HEK293T (cell line): ENCODE results near the gene ITSN1.

Source experiments
- CTCF ChIA-PET: fragments of 350-600 bp; formaldehyde crosslinking; extraction: SDS; loops from one replicate; lab custom pipeline; 2021; ENCODE audit warnings: antibody characterized with exemption, inconsistent platforms; lab: Yijun Ruan, JAX
- POLR2A ChIA-PET: fragments of 350-600 bp; formaldehyde crosslinking; extraction: SDS; loops from one replicate; lab custom pipeline; 2020; ENCODE audit warnings: antibody characterized with exemption, inconsistent platforms; lab: Yijun Ruan, JAX
- DNase-seq: peaks from one replicate; pipeline ENCODE4 v3.0.0; 2012; ENCODE audit warnings: mixed read lengths; ENCODE audit errors: extremely low spot score
- ARNT ChIP-seq: fragments of 450-650 bp; IDR thresholded peaks from 2 replicates; pipeline ENCODE4 v1.6.1; 2017; ENCODE audit warnings: mild to moderate bottlenecking
- BHLHE40 ChIP-seq: fragments of 450-650 bp; IDR thresholded peaks from 2 replicates; pipeline ENCODE4 v1.6.1; 2016; ENCODE audit warnings: mild to moderate bottlenecking, moderate library complexity, borderline replicate concordance
- CTBP1 ChIP-seq: fragments of 450-650 bp; IDR thresholded peaks from 2 replicates; pipeline ENCODE4 v1.6.1; 2016; ENCODE audit warnings: borderline replicate concordance
- ELF4 ChIP-seq: fragments of 450-650 bp; IDR thresholded peaks from 2 replicates; pipeline ENCODE4 v1.6.1; 2017; ENCODE audit warnings: antibody characterized with exemption
- FOXA1 ChIP-seq: fragments of 450-650 bp; IDR thresholded peaks from 2 replicates; pipeline ENCODE4 v1.6.1; 2016; ENCODE audit warnings: mild to moderate bottlenecking
- FOXK2 ChIP-seq: fragments of 450-650 bp; IDR thresholded peaks from 2 replicates; pipeline ENCODE4 v1.6.1; 2016; ENCODE audit warnings: mild to moderate bottlenecking
- FOXM1 ChIP-seq: fragments of 450-650 bp; IDR thresholded peaks from 2 replicates; pipeline ENCODE4 v1.6.1; 2017; ENCODE audit warnings: mild to moderate bottlenecking, borderline replicate concordance
- HDGF ChIP-seq: fragments of 450-650 bp; IDR thresholded peaks from 2 replicates; pipeline ENCODE4 v1.6.1; 2017; ENCODE audit warnings: antibody characterized with exemption, borderline replicate concordance
- L3MBTL2 ChIP-seq: fragments of 450-650 bp; conservative IDR thresholded peaks from 2 replicates; pipeline ENCODE4 v1.6.1; 2016; ENCODE audit warnings: mild to moderate bottlenecking
- LEF1 ChIP-seq: fragments of 450-650 bp; IDR thresholded peaks from 2 replicates; pipeline ENCODE4 v1.6.1; 2017; ENCODE audit warnings: mild to moderate bottlenecking, borderline replicate concordance
- NFRKB ChIP-seq: fragments of 450-650 bp; IDR thresholded peaks from 2 replicates; pipeline ENCODE4 v1.6.1; 2016; ENCODE audit warnings: mild to moderate bottlenecking, moderate library complexity
- PKNOX1 ChIP-seq: fragments of 450-650 bp; IDR thresholded peaks from 2 replicates; pipeline ENCODE4 v1.6.1; 2016
- SP1 ChIP-seq: fragments of 450-650 bp; IDR thresholded peaks from 2 replicates; pipeline ENCODE4 v1.6.1; 2017
- SUZ12 ChIP-seq: fragments of 450-650 bp; IDR thresholded peaks from 2 replicates; pipeline ENCODE4 v1.6.1; 2016; ENCODE audit warnings: mild to moderate bottlenecking
- TARDBP ChIP-seq: fragments of 450-650 bp; IDR thresholded peaks from 2 replicates; pipeline ENCODE4 v1.6.1; 2016
- ZNF384 ChIP-seq: fragments of 450-650 bp; IDR thresholded peaks from 2 replicates; pipeline ENCODE4 v1.6.1; 2016

The ITSN1 gene

DNA sequence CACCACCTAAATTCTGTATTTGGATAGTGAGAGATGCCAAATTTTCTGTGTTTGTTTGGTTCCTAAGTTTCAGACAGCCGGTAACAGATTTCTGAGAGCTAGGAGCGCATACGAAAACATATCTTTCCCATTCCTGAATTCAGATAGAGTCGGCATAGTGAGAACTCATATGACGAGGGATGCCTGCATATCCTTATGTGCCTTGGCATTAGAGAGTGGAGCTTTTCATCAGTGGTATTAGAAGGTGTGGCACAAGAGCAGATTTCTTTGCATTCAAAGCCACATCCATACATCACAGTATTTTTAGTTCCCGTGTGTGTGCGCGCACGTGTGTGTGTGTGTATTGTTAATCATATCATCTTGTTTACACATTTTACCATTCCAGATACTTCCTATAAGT is 187.5 kb downstream of the ITSN1 start:
- ChIA-PET CTCF (no interaction called here), POLR2A (no interaction called here)
- TF ChIP-seq NFRKB (no peak), L3MBTL2 (no peak), ARNT (no peak), BHLHE40 (no peak), FOXM1 (no peak), LEF1 (no peak), FOXA1 (no peak), SUZ12 (no peak), PKNOX1 (no peak), ZNF384 (no peak), TARDBP (no peak)
- no peak for DNase-seq

DNA sequence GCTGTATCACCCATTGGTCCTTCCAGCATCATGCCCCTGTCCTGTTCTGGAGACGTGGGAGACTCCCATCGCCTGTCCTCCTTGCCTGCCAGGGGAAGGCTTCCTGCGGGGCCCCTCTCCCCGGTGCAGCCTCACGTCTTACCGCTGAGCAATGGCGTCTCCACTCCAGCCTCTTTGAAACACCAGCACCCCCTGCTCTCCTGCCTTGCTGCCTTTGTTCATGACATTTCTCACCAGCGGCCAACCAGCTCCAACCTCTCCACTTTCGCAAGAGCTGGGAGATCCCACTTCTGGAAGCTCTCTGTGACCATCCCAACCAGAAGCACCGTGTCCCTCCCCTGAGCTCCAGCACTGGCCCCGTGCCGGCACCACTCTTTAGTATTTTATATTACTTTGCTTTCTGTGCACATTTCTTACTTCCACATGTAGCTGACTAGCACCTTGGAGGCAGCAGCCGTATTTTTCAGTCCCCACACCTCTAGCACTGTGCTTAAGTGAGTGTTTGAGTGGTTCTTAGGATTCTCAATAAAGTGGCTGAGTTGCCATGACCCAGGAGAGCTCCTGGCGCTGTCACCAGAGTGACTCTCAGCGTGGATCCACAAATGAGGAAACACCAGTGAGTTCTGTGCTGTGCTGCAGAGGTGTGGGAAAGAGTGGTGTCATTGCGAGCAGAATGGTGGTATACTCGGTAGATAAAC is 189.8 kb downstream of the ITSN1 start:
- TF ChIP-seq CTBP1 (no peak), LEF1 (no peak), ZNF384 (no peak), FOXK2 (no peak)
- CTCF ChIA-PET = no interaction called here
- no peak for DNase-seq
- POLR2A ChIA-PET = no interaction called here

GRCh38 chr21:33834801-33835500 is 192.7 kb downstream of the ITSN1 start:
- no peak for TF ChIP-seq HDGF
- no peak for TF ChIP-seq FOXM1
- no peak for TF ChIP-seq SUZ12
- no peak for TF ChIP-seq PKNOX1
- TF ChIP-seq FOXA1 = no peak
- no peak for TF ChIP-seq TARDBP
- no peak for TF ChIP-seq SP1
- no peak for TF ChIP-seq ZNF384
- TF ChIP-seq ELF4 = no peak
- TF ChIP-seq CTBP1 = no peak
- no peak for TF ChIP-seq NFRKB
- no peak for TF ChIP-seq LEF1
- no peak for TF ChIP-seq ARNT

GRCh38 chr21:33835920-33836319 is 193.6 kb downstream of the ITSN1 start:
- CTCF ChIA-PET = no interaction called here
- TF ChIP-seq FOXK2 (no peak), BHLHE40 (no peak), ZNF384 (no peak), ELF4 (no peak), SUZ12 (no peak), SP1 (no peak), ARNT (no peak), PKNOX1 (no peak), CTBP1 (no peak), LEF1 (no peak), FOXM1 (no peak), NFRKB (no peak), FOXA1 (no peak), L3MBTL2 (no peak), HDGF (no peak), TARDBP (no peak)
- POLR2A ChIA-PET = no interaction called here
- no peak for DNase-seq

More at GRCh38 chr21:33834801-33835500, 192.7 kb downstream of the ITSN1 start:
- ChIA-PET POLR2A (no interaction called here), CTCF (no interaction called here)
- DNase-seq = no peak

DNA sequence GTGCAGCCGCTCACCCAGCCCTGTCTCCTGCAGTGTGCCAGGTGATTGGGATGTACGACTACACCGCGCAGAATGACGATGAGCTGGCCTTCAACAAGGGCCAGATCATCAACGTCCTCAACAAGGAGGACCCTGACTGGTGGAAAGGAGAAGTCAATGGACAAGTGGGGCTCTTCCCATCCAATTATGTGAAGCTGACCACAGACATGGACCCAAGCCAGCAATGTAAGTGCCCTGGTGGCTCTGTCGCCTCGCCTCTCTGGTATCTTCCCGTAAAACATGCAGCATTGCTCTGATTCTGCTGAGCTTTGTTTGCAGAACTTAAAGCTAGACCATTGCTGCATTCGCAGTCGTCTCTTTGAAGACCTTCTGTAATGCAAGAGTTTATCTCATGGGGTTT is 194.1 kb downstream of the ITSN1 start:
- TF ChIP-seq ZNF384 (no peak), BHLHE40 (no peak), TARDBP (no peak), NFRKB (no peak), HDGF (no peak), ELF4 (no peak), LEF1 (no peak)
- ChIA-PET CTCF (no interaction called here), POLR2A (no interaction called here)
- DNase-seq = no peak

DNA sequence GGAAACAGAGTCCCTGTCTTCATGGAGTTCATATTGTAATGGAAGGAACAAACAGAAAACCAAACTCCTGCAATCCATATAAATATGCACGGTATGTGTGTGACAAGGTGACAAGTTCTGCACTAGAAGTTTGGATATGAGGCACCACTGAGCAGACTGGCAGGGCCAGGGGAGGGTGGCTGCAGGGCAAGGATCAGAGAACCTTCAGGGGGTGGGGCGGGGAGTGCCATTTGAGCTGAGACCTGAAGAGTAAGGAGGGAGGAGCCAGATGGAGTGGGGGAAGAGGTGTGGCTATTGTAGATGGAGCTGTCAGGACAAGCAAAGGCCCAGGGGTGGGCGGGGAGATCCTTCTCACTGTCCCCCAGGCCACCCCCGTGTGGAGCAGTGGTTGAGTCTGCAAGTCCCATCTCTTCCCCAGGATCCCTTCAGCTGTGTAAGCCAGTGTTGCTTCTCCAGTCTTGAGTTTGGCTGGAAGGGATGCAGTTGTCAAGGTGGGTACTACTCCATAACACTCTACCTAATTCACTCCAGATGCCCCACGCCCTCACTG is 196.9 kb downstream of the ITSN1 start:
- no peak for DNase-seq
- TF ChIP-seq NFRKB (no peak), PKNOX1 (no peak), CTBP1 (no peak), HDGF (no peak), L3MBTL2 (no peak)
- CTCF ChIA-PET = interaction anchor here (0.8 kb wide), 1 partner anchor 85 kb away, joined by 3 read pairs; no protein-coding TSS in a partner anchor
- POLR2A ChIA-PET = no interaction called here
